T follicular helper cell (primary cell): ENCODE results near the gene CDH13.

Experiments
- DNase-seq: peaks from one replicate; pipeline ENCODE4 v3.0.0-alpha.2; 2020; ENCODE audit warnings: low read depth

CDH13 gene

GRCh38 chr16:83355570-83356218 is 728.9 kb downstream of the CDH13 start:
- no peak for DNase-seq

DNA sequence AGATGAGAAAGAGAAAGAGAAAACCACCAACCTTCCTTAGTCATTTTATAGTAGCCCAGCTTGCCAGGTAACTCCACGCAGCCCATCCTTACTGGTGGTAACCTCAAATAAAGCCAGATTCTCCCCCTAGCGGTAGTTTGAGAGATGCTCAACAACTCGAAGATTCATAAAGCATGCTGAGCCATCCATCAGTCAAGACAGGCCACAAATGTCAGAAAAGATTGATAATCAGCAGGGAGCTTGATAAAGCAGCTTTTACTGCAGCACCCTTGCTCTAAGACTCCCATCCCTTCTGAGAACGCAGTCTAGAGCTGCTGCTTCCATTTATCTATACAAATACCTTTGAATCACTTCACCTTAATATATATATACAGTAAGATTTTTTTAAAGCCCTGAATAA is 729.5 kb downstream of the CDH13 start:
- no peak for DNase-seq

- no peak for DNase-seq
These were observed 730.2 kb downstream of the CDH13 start for GRCh38 chr16:83356986-83357385.

GRCh38 chr16:83363521-83363920 is 736.8 kb downstream of the CDH13 start:
- no peak for DNase-seq

GRCh38 chr16:83365166-83365565 is 738.4 kb downstream of the CDH13 start:
- DNase-seq: no peak

- no peak for DNase-seq
These were observed 739.5 kb downstream of the CDH13 start for GRCh38 chr16:83366228-83366627.

GRCh38 chr16:83374979-83375378 is 748.2 kb downstream of the CDH13 start:
- no peak for DNase-seq

DNA sequence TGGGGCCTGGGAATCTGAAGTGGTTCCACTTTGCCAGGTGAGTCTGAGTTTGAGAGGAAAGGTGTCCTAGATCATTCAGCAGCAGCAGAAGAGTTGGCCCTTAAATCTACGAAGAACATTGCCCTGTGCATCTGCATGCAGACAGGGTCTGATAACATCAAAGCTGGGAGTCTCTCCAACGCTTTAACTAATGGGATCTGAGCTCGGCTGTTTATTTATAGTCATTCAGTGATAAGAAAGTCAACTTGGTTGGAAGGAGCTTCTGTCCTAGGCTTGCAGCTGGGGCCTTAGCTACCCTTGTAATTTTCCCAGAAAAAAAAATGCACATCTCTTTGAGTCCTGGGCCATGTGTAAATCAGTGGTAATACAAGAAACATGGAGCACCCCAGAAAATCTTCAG is 763.0 kb downstream of the CDH13 start:
- DNase-seq: no peak

- no peak for DNase-seq
These were observed 764.0 kb downstream of the CDH13 start for GRCh38 chr16:83390759-83391158.

DNA sequence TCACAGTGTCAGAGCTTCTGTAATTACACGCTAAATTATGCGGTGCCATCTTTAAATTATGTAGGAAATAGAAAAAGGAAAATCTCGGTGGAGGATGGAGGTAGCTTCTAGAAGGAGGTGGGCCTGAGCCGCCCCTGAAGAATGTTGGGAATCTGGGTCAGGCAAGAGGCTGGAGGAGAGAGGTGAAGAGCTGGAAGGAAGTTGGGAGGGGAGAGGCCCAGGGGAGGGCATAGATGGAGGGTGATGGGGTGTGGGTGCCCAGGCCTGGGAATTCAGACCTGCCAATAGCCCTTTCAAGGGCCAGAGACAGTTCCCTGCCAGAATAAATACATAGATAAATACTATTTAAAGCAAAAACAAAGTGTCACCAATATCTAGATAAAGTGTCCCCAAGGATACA is 766.0 kb downstream of the CDH13 start:
- DNase-seq: no peak

- DNase-seq: no peak
These were observed 766.6 kb downstream of the CDH13 start for GRCh38 chr16:83393196-83393981.

DNA sequence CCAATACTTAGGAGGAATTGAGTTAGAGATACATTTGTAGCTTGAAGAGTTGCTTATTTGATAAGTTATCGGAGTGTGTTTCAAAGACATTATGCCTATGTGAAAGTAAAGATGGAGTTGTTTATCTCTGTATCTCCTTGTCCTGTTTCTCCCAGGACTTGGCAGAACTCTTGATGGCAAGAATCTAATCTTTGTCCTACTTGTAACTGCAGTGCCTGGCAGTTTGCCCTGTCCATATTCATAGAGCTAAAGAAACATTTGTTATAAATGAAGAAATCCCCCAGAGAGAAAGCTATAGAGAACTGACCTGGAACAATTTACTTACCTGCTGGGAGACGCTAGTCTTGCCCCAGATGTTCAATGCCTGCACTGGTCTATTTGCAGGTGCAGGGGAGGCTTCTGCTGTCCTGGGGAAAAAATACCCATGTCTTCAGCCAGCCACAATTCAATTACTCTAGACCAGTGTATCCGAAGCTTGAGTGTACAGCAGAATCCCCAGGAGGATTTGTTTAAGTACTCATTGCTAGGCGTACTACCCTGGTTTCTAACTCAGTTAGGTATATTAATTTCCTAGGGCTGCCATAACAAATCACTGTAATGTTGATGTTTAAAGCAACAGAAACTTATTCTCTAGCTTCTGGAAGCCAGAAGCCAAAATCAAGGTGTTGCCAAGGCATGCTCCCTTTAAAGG is 771.0 kb downstream of the CDH13 start:
- DNase-seq: no peak

DNA sequence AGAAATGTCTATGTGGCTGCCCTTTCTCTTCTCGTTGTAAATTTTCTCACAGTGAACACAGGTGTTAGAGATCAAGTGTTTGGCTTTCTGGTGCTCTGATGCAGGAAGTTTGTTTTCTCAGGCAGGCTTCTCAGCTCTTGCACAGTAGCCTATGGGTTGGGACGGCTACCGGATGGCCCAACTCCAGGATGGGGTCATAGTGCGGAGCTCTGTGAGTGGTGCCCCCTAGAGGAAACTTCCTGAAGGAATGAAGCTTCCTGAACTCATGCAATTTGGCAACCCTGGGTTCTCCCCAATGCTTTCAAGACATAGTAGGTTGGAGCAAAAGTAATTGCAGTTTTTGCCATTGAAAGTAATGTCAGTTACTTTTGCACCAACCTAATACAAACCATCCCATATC is 773.5 kb downstream of the CDH13 start:
- DNase-seq: no peak

DNA sequence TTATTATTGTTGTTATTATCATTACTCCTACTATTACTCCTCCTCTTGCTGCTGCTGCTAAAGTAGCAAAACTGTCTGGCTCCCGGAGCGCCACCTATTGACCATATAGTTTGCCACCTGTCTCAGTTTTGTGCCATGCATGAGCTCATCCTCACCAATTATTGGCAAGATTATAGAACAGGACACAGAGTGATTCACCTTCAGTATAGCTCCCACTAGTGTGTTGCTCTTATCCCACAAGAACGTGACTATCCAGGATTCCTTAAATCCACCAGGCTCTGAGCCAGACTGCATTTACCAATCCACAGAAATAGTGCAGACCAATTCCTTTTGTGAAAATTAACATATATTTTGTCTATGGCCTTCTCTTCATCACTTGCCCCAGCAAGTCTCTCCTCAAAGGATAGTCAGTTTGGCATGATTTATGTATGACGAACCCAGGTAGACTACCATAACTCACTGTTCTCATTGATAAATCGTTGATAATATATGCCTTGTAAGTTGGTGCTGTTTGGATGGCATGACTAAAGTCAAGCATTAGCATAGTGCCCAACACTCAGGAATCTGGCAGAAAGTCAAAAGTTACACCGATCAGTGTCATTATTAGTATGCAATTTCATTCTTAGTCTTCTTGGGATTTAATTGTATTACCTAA is 775.5 kb downstream of the CDH13 start:
- DNase-seq: no peak

- no peak for DNase-seq
These were observed 776.2 kb downstream of the CDH13 start for GRCh38 chr16:83402967-83403366.

DNA sequence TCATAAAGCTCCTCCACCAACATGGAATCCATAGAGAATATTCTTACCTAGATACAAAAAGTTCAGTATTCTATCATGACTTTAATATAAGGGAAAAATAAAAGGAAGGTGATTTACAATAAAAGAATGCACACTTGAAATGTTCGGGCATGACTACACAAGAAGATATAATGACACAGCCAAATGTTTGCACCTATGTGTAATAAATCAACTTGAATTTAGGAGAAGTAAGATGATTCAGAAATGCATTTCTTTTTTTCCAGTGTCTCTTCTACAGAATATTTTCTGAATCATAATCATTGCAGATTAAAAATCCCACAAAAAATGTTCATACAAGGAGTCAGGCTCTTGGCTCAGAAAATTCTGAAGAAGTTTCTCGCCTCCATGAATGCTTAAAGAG is 777.0 kb downstream of the CDH13 start:
- no peak for DNase-seq

GRCh38 chr16:83404261-83404660 is 777.5 kb downstream of the CDH13 start:
- no peak for DNase-seq

DNA sequence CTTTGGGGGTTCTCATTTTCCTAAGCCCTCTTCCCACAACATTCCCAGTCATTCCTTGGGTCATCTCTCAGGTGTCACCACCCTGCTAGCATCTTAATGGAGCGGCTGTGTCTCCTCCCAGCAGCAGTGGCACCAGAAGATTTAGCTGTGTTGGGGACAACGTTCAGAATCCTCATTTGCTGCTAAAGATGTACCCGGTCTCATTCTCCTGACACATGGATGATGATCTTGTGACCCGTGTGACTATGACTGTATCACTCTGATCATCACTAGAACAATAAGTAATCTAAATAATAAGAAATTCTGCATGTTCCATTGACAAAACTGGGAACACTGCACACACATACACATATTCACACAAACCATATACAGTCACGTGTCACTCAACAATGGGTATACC is 781.2 kb downstream of the CDH13 start:
- DNase-seq: no peak

- no peak for DNase-seq
These were observed 782.6 kb downstream of the CDH13 start for GRCh38 chr16:83409347-83409746.

DNA sequence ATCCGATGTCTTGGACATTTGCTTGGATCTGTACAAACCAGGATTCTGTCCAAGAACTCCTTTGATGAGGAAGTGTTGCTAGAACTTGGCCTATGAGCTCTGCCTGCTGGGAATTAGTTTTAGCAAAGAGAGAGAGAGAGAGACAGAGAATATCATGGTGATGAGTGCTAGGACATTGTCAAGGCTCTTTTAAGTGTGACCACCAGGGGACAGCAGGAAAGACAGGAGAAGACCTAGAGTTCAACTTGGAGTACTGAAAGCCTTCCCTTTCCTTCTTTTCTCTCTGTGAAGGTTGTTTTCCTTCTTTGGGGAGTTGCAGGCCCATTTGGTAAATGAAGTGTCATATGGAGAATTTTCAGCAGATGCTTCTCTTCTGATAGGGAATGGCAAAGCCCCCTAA is 791.8 kb downstream of the CDH13 start:
- DNase-seq: no peak

DNA sequence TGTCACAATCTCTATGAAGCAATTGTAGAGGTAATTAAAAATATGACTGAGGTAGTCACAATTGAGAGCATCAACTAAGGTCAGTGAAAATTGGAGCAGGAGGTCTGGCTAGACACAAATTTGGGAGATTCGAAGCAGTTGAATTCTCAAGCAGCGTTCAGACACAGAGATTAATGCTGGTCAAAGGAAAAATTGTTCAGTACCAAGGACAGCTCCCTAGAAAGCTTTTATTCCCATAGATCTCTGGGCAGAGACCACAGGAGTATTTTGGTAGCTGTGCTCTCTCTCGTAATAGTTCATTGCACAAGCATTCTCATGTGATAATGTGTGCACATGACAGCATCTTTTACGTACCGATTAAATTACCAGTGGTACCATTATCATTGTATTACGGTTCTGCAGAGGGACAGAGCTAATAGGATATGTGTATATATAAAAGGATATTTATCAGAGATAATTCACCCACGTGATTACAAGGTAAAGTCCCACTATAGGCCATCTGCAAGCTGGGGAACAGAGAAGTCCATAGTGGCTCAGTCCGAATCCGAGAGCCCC is 793.5 kb downstream of the CDH13 start:
- DNase-seq: no peak

DNA sequence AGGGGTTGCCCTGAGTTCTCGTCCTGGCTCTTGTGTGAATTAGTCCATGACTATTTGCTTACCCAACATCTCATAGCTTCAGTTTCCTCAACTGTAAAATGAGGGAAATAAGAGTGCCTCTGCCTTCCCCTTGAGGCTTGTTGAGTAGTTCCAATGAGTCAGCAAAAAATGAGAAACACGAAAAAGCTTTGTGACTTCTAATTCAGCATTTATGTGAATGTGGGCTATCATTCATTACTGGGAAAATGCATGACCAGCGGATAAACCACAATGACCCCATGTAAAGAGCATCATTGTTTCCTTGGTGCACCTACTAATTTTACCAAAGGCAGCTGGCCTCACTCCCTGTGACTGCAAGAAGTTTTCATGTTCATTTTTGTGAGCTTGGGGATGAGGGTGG is 806.4 kb downstream of the CDH13 start:
- no peak for DNase-seq
